Activated T-helper 1 cell treated with anti-CD3 and anti-CD28 coated beads, Interleukin-2, amount 50 U/mL, for 16 hours (primary cell): ENCODE measurements around the gene DLX4.
A peak's percentile ranks its signal among the peaks of the same experiment; 100 is the strongest.

Experiments used
- DNase-seq, 2 donors: peaks; one replicate each; pipeline ENCODE4 v3.0.0-alpha.2; 2020; ENCODE audit warnings: low read depth in 1 of 2, low spot score in 1 of 2

Gene DLX4

GRCh38 chr17:49986396-49987289 is 17.7 kb downstream of the DLX4 start:
- no peak for DNase-seq

DNA sequence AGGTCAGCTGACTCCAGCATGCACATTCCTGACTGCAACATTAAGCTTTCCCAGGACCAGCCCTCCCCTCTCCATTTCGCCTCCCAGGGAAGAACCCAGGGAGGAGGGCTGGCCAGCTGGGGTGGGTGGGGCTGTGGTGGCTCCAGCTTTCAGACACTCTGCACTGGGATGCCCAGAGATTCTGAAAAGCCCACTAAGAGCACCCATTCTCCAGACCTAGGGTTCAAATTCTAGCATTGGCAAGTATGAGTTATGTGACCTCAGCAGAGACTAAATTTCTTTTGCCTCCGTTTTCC is 18.2 kb downstream of the DLX4 start:
- no peak for DNase-seq

DNA sequence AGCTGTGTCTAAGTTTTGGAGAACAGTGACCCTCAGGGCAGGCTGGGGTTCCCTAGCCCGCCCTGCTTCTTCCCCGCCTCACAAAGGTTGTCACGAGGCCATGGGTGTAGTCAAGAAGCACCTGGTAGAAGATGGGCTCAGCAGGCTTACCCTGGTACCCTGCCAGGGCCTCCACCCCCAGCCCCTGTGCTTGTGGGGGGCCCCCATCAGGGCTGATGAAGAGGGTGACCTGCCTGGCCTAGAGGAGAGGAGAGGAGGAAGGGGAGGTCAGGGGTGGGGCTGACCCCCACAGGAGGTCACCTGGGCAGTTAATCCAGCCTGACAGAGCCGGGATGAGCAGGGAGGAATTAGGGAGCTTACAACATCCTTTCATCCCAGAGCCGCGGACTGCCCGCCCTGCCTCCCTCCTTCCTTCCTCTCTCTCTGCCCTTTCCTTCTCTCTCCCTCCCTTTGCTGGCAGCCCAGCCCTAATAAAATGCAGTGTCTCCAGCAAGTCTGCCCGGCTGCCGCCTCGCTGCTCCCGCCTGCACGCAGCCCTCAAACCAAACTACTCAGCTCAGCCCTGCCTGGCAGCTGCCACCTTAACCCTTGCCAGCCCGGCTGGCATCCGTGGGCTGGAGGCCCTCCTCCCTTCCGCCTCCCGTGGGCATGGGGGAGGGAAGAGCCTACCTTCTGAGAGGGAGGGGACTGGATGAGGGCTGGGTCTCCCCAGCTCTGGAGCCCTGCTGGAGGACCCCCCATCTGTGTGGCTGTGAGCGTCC is 18.9 kb downstream of the DLX4 start:
- no peak for DNase-seq

- no peak for DNase-seq
Observed at GRCh38 chr17:49989518-49989880, 20.5 kb downstream of the DLX4 start.

GRCh38 chr17:49990331-49990730 is 21.3 kb downstream of the DLX4 start:
- DNase-seq: no peak

DNA sequence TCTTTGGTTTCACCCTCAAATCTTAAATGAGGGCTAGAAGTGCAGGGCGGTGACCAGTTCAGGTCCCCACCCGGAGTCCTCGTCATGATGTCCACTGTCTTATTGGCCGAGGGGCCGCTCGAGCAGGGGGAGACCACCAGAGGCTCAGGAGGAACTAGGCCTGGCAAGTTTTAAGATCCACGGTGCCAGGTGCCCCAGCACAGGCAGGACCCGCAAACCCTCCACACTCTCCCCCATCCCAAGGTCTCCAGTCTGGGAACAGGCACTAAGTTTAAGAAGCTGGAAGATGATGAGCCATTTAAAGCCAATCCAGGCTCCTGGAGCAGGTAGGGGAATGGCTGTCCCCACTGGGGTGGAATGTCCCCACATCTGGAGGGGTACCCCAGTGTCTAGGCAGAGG is 21.9 kb downstream of the DLX4 start:
- DNase-seq: no peak

DNA sequence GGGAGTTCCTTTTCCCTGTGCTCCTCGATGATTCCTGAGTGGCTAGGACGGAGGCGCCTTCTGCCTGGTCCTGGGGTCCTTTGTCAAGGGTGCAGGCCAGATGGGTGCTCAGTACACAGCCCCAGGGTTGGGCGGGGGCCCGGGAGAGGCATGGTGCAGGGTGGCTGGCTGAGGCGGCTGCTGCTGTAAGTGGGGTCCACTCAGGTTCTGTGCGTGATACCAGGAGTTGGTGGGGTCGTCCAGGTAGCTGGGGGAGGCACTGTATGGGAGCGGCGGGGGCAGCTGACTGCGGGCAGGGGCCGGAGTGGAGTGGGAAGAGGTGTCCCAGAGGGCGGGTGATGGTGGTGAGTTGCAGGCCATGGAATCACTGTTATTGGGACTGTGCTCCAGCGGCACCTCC is 22.4 kb downstream of the DLX4 start:
- DNase-seq: no peak

DNA sequence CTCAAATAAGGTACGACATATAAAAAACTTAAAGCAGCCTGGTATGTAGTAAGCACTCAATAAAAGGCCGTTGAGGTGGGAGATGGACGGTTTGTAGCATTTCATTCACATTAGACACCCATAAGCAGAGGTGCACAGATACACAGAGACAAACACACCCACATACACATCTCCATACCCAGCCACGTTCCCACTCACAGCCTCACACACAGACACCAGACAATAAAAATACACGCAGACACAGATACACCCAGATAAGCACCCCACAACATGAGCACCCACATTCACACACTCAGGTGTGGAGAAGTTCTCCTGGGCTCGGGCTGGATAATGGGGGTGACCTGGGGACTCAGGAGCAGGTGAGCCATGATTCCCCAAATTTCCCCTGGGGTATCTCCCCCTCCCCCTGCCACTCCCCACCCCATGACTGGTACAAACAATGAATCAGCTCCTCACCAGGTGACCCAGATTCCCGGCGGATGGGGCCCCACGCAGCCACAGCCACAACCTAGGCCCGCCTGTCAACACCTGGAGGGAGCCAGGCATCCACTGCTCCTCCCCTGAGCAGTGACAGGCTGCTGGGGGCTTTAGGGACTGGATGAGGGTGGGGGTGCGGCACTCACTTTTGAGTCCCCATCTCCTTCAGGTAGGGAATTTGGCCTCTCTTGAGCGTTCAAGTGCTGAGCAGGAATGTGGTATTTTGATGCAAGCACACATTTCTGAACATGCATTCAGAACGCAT is 23.4 kb downstream of the DLX4 start:
- no peak for DNase-seq

GRCh38 chr17:49992933-49993422 is 24.0 kb downstream of the DLX4 start:
- DNase-seq: no peak

GRCh38 chr17:49993423-49994060 is 24.6 kb downstream of the DLX4 start:
- DNase-seq: no peak

GRCh38 chr17:49994085-49995054 is 25.4 kb downstream of the DLX4 start:
- DNase-seq: no peak

- DNase-seq: no peak
Observed at GRCh38 chr17:49995055-49995738, 26.2 kb downstream of the DLX4 start, which contains the start of gene DLX3. TSS of gene DLX3 (minus strand) at chr17:49995224. CDS start at chr17:49994998, 226 bp downstream.

DNA sequence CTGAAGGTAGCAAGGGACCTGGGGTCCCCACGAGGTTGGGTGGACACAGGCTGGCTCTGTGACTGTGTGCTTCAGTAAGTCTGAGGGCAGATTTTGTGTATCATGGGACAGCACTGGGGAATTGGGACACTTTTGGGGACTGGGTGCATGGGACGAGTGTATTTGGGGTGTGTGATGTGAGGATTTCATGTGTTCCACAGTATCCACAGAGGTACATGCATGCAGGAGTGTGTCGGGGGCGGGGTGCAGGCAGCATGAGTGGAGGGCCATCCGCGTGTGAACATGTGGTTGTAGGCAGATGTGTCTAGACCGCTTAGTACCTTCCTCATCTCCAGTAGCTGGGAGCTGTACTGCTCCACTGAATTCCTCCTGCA is 27.1 kb downstream of the DLX4 start:
- no peak for DNase-seq

DNA sequence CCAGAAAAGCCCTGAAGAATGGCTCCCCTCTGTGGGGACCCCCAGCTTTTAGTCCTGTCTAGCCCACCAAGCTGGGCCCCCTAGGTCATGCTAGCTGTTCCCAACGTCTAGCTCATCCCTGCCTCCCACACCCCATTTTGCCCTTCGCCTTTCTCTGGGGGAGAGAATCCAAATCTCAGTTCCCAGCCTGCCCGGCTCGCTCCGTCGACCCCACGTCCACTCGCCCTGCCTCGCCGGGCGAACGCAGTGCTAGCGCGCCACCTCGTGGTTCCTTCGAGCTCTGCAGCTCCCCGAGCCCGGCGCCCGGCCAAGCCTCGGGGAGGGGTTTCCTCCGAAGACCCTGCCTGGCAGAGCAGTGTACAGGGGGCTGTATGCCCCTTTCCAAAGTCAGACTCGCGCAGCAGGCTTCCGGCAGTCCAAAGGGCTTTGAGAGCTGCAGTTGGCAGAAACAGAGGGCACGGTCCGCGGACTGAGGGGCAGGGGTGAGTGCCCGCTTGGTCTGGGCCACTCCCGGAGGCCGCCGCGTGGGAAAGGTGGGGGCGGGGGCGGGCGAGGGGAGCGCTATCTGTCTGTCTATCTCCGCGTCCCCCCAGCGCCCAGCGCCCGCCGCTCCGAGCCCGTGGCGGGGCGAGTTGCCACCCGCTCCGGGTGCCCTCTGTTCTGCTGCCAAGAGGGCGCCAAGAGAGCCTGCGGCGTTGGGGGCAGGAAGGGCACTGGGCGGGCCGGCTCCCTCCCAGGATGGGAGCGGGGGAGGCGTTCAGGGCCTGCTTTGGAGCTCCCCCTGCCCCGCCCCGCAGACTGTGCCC is 27.7 kb downstream of the DLX4 start:
- DNase-seq: peak; percentile 46 to 51

GRCh38 chr17:49997301-49997650 is 28.3 kb downstream of the DLX4 start:
- no peak for DNase-seq

DNA sequence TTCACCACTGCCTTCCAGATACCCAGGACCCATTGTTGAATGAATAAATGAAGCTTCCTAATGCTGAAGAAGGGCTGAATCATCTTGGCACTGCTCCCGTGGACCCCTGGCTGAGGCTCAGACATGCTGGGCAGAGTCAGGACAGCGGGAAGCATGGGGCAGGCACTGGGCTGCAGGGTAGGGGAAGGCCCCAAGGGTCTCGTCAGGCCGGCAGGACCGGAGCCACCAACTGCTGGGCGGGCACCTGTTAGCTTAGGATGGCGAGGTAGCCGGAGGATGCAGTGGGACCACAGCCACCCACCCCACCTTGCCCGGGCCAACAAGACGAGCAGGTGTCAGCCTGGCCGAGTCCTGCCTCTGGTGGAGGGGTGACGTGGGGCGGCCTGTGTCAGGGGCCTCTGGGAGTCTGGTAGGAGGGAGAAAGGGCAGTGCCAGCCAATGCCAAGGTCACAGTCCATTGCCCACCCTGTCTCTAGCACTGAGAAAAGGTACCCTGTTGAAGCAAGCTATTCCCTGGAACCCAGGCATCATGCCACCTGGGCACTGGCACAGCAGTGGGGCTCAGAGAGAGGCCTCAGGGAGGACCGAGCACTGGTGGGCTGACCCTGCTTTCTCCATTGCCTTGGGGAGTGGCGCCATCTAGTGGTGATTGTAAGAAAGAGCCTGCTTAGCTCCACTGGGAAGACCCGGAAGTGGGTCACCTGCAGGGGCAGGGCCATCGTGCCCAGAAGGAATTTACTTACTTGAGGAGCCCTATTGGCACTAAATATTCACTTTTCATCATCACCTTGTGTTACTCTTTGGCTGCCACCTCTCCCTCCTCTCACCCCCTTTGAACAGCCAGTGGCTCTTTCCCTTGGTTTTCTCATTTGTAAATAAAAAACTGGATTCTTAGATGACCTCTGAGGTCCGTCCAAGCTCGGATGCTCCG is 29.0 kb downstream of the DLX4 start:
- DNase-seq: peak; percentile 55 to 74

DNA sequence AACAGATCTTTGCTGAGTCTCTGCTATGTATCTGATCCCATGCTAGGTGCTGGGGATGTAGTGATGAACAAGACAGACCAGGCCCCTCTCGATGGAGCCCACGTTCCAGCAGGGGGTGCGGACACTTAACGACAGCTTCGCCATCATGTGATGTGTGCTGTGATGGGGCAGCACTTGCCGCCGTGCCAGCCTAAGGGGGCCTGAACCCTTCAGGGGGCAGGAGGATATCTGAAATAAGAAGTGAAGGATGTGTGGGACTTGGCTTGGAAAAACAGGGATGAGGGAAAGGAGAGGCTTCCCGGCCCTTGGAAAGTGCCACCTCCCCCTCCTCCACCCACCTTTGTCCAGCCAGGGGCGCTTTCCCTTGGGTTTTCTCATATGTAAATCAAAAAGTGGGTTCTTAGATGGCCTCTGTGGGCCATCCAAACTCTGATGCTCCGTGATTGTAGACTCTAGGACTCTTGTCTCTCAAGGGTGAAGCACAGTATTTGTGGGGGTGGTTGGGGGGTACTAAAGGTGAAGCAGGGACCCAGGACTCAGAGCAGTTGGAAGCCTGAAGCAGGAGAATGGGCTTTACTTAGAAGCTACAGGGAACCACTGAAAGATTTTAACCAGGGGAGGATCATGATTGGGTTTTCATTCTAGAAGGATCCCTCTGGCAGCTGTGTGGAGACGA is 30.0 kb downstream of the DLX4 start:
- no peak for DNase-seq
